Measurements from ENCODE around the gene FCHSD1.

FCHSD1 gene

DNA sequence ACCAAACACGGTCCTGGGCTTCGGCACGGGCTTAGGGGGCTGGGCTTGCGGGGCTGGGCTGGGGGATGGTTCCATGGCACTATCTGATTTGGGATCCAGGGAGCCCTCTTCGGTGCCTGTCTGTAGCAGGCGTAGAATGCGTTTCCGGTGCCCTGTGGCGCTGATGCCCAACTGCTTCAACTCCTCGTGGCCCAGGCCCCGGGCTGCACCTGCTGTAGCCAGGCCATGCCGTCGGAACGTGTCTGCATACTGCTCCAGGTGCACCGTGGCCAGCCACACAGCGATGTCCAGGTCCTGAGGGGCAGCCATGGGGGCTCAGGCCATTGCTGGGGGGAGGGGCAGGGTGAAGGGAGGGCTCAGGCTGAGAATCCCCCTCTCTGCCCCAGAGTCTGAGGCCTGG lies 29.0 kb upstream of the FCHSD1 start:
- TF ChIP-seq EGR1 (IDR thresholded peaks at IDR 0.05) (no peak), TCF12 (IDR thresholded peaks at IDR 0.05; ENCODE audit: low read depth) (no peak), RAD21 (IDR thresholded peaks at IDR 0.05; ENCODE audit: low read depth) (no peak), CREB1 (IDR thresholded peaks at IDR 0.05; ENCODE audit: low read depth) (no peak), ZBTB7A (IDR thresholded peaks at IDR 0.05; ENCODE audit: low read depth) (no peak), TAF1 (IDR thresholded peaks at IDR 0.05; ENCODE audit: low read depth) (no peak), FOXM1 (IDR thresholded peaks at IDR 0.05; ENCODE audit: borderline replicate concordance, low read depth) (no peak), YY1 (IDR thresholded peaks at IDR 0.05; ENCODE audit: low read depth) (no peak), TEAD4 (IDR thresholded peaks at IDR 0.05) (no peak), EP300 (IDR thresholded peaks at IDR 0.05; ENCODE audit: borderline replicate concordance) (no peak), CEBPB (IDR thresholded peaks at IDR 0.05) (no peak), NFIC (IDR thresholded peaks at IDR 0.05) (no peak)
- TF ChIP-seq, protein P1, sequence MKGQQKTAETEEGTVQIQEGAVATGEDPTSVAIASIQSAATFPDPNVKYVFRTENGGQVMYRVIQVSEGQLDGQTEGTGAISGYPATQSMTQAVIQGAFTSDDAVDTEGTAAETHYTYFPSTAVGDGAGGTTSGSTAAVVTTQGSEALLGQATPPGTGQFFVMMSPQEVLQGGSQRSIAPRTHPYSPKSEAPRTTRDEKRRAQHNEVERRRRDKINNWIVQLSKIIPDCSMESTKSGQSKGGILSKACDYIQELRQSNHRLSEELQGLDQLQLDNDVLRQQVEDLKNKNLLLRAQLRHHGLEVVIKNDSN (IDR thresholded peaks at IDR 0.05) = no peak
- TF ChIP-seq, protein P2, sequence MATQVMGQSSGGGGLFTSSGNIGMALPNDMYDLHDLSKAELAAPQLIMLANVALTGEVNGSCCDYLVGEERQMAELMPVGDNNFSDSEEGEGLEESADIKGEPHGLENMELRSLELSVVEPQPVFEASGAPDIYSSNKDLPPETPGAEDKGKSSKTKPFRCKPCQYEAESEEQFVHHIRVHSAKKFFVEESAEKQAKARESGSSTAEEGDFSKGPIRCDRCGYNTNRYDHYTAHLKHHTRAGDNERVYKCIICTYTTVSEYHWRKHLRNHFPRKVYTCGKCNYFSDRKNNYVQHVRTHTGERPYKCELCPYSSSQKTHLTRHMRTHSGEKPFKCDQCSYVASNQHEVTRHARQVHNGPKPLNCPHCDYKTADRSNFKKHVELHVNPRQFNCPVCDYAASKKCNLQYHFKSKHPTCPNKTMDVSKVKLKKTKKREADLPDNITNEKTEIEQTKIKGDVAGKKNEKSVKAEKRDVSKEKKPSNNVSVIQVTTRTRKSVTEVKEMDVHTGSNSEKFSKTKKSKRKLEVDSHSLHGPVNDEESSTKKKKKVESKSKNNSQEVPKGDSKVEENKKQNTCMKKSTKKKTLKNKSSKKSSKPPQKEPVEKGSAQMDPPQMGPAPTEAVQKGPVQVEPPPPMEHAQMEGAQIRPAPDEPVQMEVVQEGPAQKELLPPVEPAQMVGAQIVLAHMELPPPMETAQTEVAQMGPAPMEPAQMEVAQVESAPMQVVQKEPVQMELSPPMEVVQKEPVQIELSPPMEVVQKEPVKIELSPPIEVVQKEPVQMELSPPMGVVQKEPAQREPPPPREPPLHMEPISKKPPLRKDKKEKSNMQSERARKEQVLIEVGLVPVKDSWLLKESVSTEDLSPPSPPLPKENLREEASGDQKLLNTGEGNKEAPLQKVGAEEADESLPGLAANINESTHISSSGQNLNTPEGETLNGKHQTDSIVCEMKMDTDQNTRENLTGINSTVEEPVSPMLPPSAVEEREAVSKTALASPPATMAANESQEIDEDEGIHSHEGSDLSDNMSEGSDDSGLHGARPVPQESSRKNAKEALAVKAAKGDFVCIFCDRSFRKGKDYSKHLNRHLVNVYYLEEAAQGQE (IDR thresholded peaks at IDR 0.05; ENCODE audit: low read depth) = no peak
- TF ChIP-seq, protein P3, sequence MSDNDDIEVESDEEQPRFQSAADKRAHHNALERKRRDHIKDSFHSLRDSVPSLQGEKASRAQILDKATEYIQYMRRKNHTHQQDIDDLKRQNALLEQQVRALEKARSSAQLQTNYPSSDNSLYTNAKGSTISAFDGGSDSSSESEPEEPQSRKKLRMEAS (IDR thresholded peaks at IDR 0.05) = no peak

DNA sequence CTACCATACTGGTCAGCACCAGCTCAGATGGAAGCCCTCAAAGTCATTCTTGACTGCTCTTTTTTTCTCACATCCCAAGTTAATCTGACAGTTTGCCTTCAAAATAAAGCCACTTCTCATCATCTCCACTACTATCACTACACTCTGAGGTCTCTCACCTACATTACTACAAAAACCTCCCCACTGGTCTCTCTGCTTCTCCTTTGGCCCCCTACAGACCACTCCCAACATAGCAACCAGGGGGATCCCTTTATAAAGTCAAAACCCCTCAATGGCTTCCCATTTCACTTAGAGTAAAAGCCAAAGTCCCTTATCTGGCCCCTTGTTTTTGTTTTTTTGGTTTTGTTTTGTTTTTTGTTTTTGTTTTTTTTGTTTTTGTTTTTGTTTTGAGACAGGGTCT lies 26.2 kb upstream of the FCHSD1 start:
- no peak for TF ChIP-seq TAF1 (IDR thresholded peaks at IDR 0.05; ENCODE audit: low read depth)
- TF ChIP-seq, protein P1 (IDR thresholded peaks at IDR 0.05) = no peak
- TF ChIP-seq EGR1 (IDR thresholded peaks at IDR 0.05) = no peak
- TF ChIP-seq, protein P3 (IDR thresholded peaks at IDR 0.05) = no peak
- no peak for TF ChIP-seq CREB1 (IDR thresholded peaks at IDR 0.05; ENCODE audit: low read depth)
- no peak for TF ChIP-seq NFIC (IDR thresholded peaks at IDR 0.05)
- TF ChIP-seq TCF12 (IDR thresholded peaks at IDR 0.05; ENCODE audit: low read depth) = no peak
- TF ChIP-seq YY1 (IDR thresholded peaks at IDR 0.05; ENCODE audit: low read depth) = no peak
- no peak for TF ChIP-seq EP300 (IDR thresholded peaks at IDR 0.05; ENCODE audit: borderline replicate concordance)
- TF ChIP-seq FOXM1 (IDR thresholded peaks at IDR 0.05; ENCODE audit: borderline replicate concordance, low read depth) = no peak
- no peak for TF ChIP-seq ZBTB7A (IDR thresholded peaks at IDR 0.05; ENCODE audit: low read depth)
- TF ChIP-seq CEBPB (IDR thresholded peaks at IDR 0.05) = no peak

DNA sequence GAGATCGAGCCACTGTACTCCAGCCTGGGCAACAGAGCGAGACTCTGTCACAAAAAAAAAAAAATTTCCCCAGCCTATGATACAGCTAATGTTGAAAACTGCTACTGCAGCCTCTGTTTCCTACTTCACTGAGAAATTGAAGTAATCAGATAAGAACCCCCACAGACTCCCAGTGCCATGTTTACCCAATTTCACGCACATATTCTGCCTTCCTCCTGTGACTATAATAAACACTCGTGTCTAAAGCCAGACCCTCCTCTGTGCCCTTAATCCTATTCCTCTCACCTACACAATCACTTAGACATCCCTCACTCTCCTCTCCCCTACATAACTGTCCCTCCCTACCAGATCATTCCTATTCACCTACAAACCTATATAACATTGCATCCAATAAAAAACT lies 24.5 kb upstream of the FCHSD1 start:
- no peak for TF ChIP-seq EGR1 (IDR thresholded peaks at IDR 0.05)
- no peak for TF ChIP-seq CREB1 (IDR thresholded peaks at IDR 0.05; ENCODE audit: low read depth)
- TF ChIP-seq RAD21 (IDR thresholded peaks at IDR 0.05; ENCODE audit: low read depth) = no peak
- TF ChIP-seq TCF12 (IDR thresholded peaks at IDR 0.05; ENCODE audit: low read depth) = no peak
- TF ChIP-seq TAF1 (IDR thresholded peaks at IDR 0.05; ENCODE audit: low read depth) = no peak
- no peak for TF ChIP-seq NFIC (IDR thresholded peaks at IDR 0.05)

DNA sequence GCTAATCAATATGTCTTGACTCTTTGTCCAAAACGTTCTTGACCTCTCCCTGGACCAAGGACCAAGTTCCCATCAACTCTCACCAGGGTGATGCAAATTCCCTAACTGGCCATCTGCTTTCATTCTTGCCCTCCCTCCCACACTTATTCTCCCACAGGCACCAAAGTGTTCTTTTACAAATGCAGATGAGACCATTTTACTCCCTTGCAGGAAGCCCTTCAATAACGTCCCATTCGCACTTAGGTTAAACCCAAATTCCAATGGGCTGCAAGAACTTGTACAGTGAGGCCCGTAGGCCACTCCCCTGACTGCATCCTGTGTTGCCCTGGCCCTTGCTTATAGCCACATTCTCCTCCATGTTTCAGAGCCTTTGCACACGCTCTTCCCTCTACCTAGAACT lies 23.5 kb upstream of the FCHSD1 start:
- no peak for TF ChIP-seq YY1 (IDR thresholded peaks at IDR 0.05; ENCODE audit: low read depth)
- no peak for TF ChIP-seq TEAD4 (IDR thresholded peaks at IDR 0.05)
- TF ChIP-seq NFIC (IDR thresholded peaks at IDR 0.05) = no peak
- TF ChIP-seq EGR1 (IDR thresholded peaks at IDR 0.05) = no peak
- TF ChIP-seq, protein P3 (IDR thresholded peaks at IDR 0.05) = no peak
- TF ChIP-seq FOXM1 (IDR thresholded peaks at IDR 0.05; ENCODE audit: borderline replicate concordance, low read depth) = no peak

DNA sequence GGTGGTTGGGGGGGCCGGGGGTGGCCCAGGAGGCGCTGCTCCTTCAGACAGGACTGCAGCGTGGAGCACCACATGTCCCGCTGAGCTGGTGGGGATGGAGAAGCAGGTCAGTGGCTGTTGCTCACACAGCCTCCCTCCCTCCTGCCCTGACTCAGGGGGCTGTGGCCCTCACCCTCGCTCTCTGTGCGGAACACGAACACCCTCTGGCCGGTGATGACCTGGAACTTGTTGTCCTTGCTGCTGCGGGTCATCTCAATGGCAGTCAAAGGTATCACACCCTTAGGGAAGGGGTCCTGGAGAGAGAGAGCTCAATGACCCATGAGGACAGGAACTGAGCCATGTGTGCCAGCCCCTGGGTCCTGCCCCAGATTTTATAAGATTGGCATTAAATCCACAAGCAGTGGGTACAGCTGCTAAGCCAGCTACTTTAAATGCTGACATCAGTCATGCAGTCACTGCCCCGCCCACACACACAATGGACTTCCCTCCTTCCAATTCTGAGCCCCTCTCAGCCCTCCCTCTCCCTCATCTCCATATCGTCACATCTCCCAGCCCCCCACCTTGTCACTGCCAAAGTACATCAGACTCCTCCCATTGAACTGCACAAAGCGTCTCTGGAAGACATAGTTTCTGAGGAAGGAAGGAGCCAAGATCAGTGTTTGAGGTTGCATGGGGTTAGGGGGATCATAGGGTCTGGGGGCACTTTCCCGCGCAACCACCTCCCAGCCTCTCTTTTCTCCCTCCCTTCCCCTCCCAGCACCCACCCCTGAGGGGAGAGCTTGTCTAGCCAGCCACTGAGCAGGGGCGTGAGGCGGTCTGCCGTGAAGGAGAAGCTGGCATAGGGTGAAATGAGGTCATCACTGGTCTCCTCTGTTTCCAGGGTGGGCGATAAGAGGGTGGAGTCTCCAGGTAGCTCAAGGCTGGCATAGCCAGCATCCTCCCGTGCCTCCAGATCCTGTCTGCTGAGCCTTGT lies 21.9 kb upstream of the FCHSD1 start:
- TF ChIP-seq TEAD4 (IDR thresholded peaks at IDR 0.05) = no peak
- no peak for TF ChIP-seq TAF1 (IDR thresholded peaks at IDR 0.05; ENCODE audit: low read depth)
- no peak for TF ChIP-seq NFIC (IDR thresholded peaks at IDR 0.05)
- TF ChIP-seq CREB1 (IDR thresholded peaks at IDR 0.05; ENCODE audit: low read depth) = no peak
- no peak for TF ChIP-seq FOXM1 (IDR thresholded peaks at IDR 0.05; ENCODE audit: borderline replicate concordance, low read depth)
- TF ChIP-seq, protein P1 (IDR thresholded peaks at IDR 0.05) = no peak
- TF ChIP-seq, protein P2 (IDR thresholded peaks at IDR 0.05; ENCODE audit: low read depth) = no peak

Data from Ishikawa (cell line).